HEK293T (cell line): Measurements from ENCODE around the gene UBE2C.

Experiments used
- CTCF ChIA-PET: fragments of 350-600 bp; formaldehyde crosslinking; extraction: SDS; loops from one replicate; lab custom pipeline; 2021; ENCODE audit warnings: antibody characterized with exemption, inconsistent platforms; lab: Yijun Ruan, JAX
- POLR2A ChIA-PET: fragments of 350-600 bp; formaldehyde crosslinking; extraction: SDS; loops from one replicate; lab custom pipeline; 2020; ENCODE audit warnings: antibody characterized with exemption, inconsistent platforms; lab: Yijun Ruan, JAX
- DNase-seq: peaks from one replicate; pipeline ENCODE4 v3.0.0; 2012; ENCODE audit warnings: mixed read lengths; ENCODE audit errors: extremely low spot score
- ARNT ChIP-seq: fragments of 450-650 bp; IDR thresholded peaks from 2 replicates; pipeline ENCODE4 v1.6.1; 2017; ENCODE audit warnings: mild to moderate bottlenecking
- BHLHE40 ChIP-seq: fragments of 450-650 bp; IDR thresholded peaks from 2 replicates; pipeline ENCODE4 v1.6.1; 2016; ENCODE audit warnings: mild to moderate bottlenecking, moderate library complexity, borderline replicate concordance
- CTBP1 ChIP-seq: fragments of 450-650 bp; IDR thresholded peaks from 2 replicates; pipeline ENCODE4 v1.6.1; 2016; ENCODE audit warnings: borderline replicate concordance
- ELF4 ChIP-seq: fragments of 450-650 bp; IDR thresholded peaks from 2 replicates; pipeline ENCODE4 v1.6.1; 2017; ENCODE audit warnings: antibody characterized with exemption
- FOXA1 ChIP-seq: fragments of 450-650 bp; IDR thresholded peaks from 2 replicates; pipeline ENCODE4 v1.6.1; 2016; ENCODE audit warnings: mild to moderate bottlenecking
- FOXK2 ChIP-seq: fragments of 450-650 bp; IDR thresholded peaks from 2 replicates; pipeline ENCODE4 v1.6.1; 2016; ENCODE audit warnings: mild to moderate bottlenecking
- FOXM1 ChIP-seq: fragments of 450-650 bp; IDR thresholded peaks from 2 replicates; pipeline ENCODE4 v1.6.1; 2017; ENCODE audit warnings: mild to moderate bottlenecking, borderline replicate concordance
- HDGF ChIP-seq: fragments of 450-650 bp; IDR thresholded peaks from 2 replicates; pipeline ENCODE4 v1.6.1; 2017; ENCODE audit warnings: antibody characterized with exemption, borderline replicate concordance
- L3MBTL2 ChIP-seq: fragments of 450-650 bp; conservative IDR thresholded peaks from 2 replicates; pipeline ENCODE4 v1.6.1; 2016; ENCODE audit warnings: mild to moderate bottlenecking
- LEF1 ChIP-seq: fragments of 450-650 bp; IDR thresholded peaks from 2 replicates; pipeline ENCODE4 v1.6.1; 2017; ENCODE audit warnings: mild to moderate bottlenecking, borderline replicate concordance
- NFRKB ChIP-seq: fragments of 450-650 bp; IDR thresholded peaks from 2 replicates; pipeline ENCODE4 v1.6.1; 2016; ENCODE audit warnings: mild to moderate bottlenecking, moderate library complexity
- SP1 ChIP-seq: fragments of 450-650 bp; IDR thresholded peaks from 2 replicates; pipeline ENCODE4 v1.6.1; 2017
- SUZ12 ChIP-seq: fragments of 450-650 bp; IDR thresholded peaks from 2 replicates; pipeline ENCODE4 v1.6.1; 2016; ENCODE audit warnings: mild to moderate bottlenecking
- TARDBP ChIP-seq: fragments of 450-650 bp; IDR thresholded peaks from 2 replicates; pipeline ENCODE4 v1.6.1; 2016
- ZNF384 ChIP-seq: fragments of 450-650 bp; IDR thresholded peaks from 2 replicates; pipeline ENCODE4 v1.6.1; 2016
- TF ChIP-seq, protein P1 (sequence below): fragments of 450-650 bp; IDR thresholded peaks from 2 replicates; pipeline ENCODE4 v1.6.1; 2016

UBE2C gene

GRCh38 chr20:45818239-45818638, 5.8 kb downstream of the UBE2C start:
- DNase-seq = no peak
- TF ChIP-seq ELF4 (no peak), L3MBTL2 (no peak), FOXM1 (no peak), HDGF (no peak), LEF1 (no peak), NFRKB (no peak)
- TF ChIP-seq, protein P1, sequence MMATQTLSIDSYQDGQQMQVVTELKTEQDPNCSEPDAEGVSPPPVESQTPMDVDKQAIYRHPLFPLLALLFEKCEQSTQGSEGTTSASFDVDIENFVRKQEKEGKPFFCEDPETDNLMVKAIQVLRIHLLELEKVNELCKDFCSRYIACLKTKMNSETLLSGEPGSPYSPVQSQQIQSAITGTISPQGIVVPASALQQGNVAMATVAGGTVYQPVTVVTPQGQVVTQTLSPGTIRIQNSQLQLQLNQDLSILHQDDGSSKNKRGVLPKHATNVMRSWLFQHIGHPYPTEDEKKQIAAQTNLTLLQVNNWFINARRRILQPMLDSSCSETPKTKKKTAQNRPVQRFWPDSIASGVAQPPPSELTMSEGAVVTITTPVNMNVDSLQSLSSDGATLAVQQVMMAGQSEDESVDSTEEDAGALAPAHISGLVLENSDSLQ = no peak
- CTCF ChIA-PET = no interaction called here
- POLR2A ChIA-PET = interaction anchor here (1.0 kb wide), 1 partner anchor 8 kb away, joined by 3 read pairs; no protein-coding TSS in a partner anchor

DNA sequence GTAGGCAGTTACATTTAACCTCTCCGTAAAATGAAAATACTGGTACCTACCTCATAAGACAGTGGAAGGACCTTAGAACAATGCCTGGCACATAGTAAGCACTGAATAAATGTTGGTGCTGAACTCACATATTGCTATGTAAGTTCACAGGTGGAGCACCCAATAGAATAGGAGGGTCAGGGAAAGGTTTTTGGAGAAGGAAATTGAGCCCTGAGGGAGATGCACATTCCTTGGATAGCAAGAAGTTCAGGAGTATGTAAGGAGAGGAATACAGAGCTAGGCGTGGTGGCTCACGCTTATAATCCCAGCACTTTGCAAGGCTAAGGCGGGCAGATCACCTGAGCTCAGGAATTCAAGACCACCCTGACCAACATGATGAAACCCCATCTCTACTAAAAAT, 7.0 kb downstream of the UBE2C start:
- CTCF ChIA-PET = no interaction called here
- POLR2A ChIA-PET = no interaction called here

GRCh38 chr20:45821947-45822346, 9.5 kb downstream of the UBE2C start:
- DNase-seq = no peak
- ChIA-PET POLR2A (interaction anchor here (0.8 to 1.0 kb wide), 3 partner anchors 9 to 149 kb away, joined by 3 to 6 read pairs (median 3); partner anchors contain the start of genes SNX21 and UBE2C), CTCF (no interaction called here)
- no peak for TF ChIP-seq TARDBP
- no peak for TF ChIP-seq ZNF384
- no peak for TF ChIP-seq ARNT
- no peak for TF ChIP-seq SUZ12
- TF ChIP-seq, protein P1 = no peak
- no peak for TF ChIP-seq L3MBTL2
- no peak for TF ChIP-seq NFRKB
- no peak for TF ChIP-seq FOXA1
- no peak for TF ChIP-seq ELF4
- TF ChIP-seq HDGF = no peak
- no peak for TF ChIP-seq LEF1
- no peak for TF ChIP-seq FOXK2

More for the DNA sequence above, 7.0 kb downstream of the UBE2C start:
- TF ChIP-seq ZNF384 = no peak
- no peak for TF ChIP-seq HDGF
- TF ChIP-seq, protein P1 = no peak
- TF ChIP-seq FOXA1 = no peak
- no peak for TF ChIP-seq BHLHE40
- no peak for DNase-seq

GRCh38 chr20:45822857-45823256, 10.4 kb downstream of the UBE2C start:
- no peak for DNase-seq
- POLR2A ChIA-PET = interaction anchor here (0.8 to 1.0 kb wide), 2 partner anchors 10 to 148 kb away, joined by 3 to 6 read pairs; partner anchors contain the start of gene UBE2C
- CTCF ChIA-PET = interaction anchor here (0.8 kb wide), 1 partner anchor 42 kb away, joined by 4 read pairs; no protein-coding TSS in a partner anchor
- TF ChIP-seq FOXK2 = no peak
- TF ChIP-seq SP1 = no peak
- no peak for TF ChIP-seq CTBP1
- no peak for TF ChIP-seq TARDBP
- no peak for TF ChIP-seq ZNF384
- no peak for TF ChIP-seq FOXM1
- no peak for TF ChIP-seq NFRKB
- no peak for TF ChIP-seq FOXA1
- TF ChIP-seq HDGF = no peak
- no peak for TF ChIP-seq BHLHE40
- TF ChIP-seq L3MBTL2 = no peak
- TF ChIP-seq, protein P1 = no peak
- TF ChIP-seq SUZ12 = no peak

- ChIA-PET CTCF (interaction anchor here (0.8 kb wide), 1 partner anchor 139 kb away, joined by 3 read pairs; no protein-coding TSS in a partner anchor), POLR2A (interaction anchor here (0.5 to 1.1 kb wide), 3 partner anchors 10 to 630 kb away, joined by 3 to 4 read pairs (median 3); partner anchors contain the start of genes ACOT8 and SNX21)
- TF ChIP-seq SP1 = no peak
- TF ChIP-seq, protein P1 = no peak
- no peak for TF ChIP-seq L3MBTL2
- TF ChIP-seq NFRKB = no peak
- no peak for TF ChIP-seq FOXA1
- no peak for TF ChIP-seq HDGF
- TF ChIP-seq ARNT = no peak
- TF ChIP-seq FOXM1 = no peak
- no peak for TF ChIP-seq SUZ12
- TF ChIP-seq CTBP1 = no peak
- TF ChIP-seq LEF1 = no peak
- no peak for TF ChIP-seq ELF4
- TF ChIP-seq TARDBP = no peak
- TF ChIP-seq FOXK2 = no peak
- TF ChIP-seq BHLHE40 = no peak
- no peak for TF ChIP-seq ZNF384
- no peak for DNase-seq
These were observed 11.7 kb downstream of the UBE2C start for GRCh38 chr20:45823949-45824835.
